ENCODE results near the gene TTC9. TPM values are rescaled to one million over a fixed set of nuclear protein-coding genes. Genes with fewer than 3 reads are reported as not detected.

Gene TTC9
- total RNA-seq, 1 donor from 2014 or later = 1.2 TPM

- no peak overlapping the region for H3K4me3 Mint-ChIP-seq (ENCODE audit: unreplicated experiment)
- H3K27ac Mint-ChIP-seq (ENCODE audit: unreplicated experiment) = no peak overlapping the region
- no peaks in the 10 kb centered on the region for H3K9me3 Mint-ChIP-seq (ENCODE audit: unreplicated experiment)
- TF ChIP-seq, protein P1, sequence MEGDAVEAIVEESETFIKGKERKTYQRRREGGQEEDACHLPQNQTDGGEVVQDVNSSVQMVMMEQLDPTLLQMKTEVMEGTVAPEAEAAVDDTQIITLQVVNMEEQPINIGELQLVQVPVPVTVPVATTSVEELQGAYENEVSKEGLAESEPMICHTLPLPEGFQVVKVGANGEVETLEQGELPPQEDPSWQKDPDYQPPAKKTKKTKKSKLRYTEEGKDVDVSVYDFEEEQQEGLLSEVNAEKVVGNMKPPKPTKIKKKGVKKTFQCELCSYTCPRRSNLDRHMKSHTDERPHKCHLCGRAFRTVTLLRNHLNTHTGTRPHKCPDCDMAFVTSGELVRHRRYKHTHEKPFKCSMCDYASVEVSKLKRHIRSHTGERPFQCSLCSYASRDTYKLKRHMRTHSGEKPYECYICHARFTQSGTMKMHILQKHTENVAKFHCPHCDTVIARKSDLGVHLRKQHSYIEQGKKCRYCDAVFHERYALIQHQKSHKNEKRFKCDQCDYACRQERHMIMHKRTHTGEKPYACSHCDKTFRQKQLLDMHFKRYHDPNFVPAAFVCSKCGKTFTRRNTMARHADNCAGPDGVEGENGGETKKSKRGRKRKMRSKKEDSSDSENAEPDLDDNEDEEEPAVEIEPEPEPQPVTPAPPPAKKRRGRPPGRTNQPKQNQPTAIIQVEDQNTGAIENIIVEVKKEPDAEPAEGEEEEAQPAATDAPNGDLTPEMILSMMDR (IDR thresholded peaks at IDR 0.05) = no peak
- H3K27me3 Mint-ChIP-seq (ENCODE audit: unreplicated experiment) = peaks cover 19% of the 10 kb centered on the region
- peaks cover 6% of the 10 kb centered on the region for H3K4me1 Mint-ChIP-seq (ENCODE audit: unreplicated experiment)
- no peaks in the 10 kb centered on the region for H3K36me3 Mint-ChIP-seq (ENCODE audit: unreplicated experiment)
- no peak for DNase-seq (ENCODE audit: extremely low spot score, unreplicated experiment)
Observed at GRCh38 chr14:70713096-70713495, 71.4 kb downstream of the TTC9 start.

DNA sequence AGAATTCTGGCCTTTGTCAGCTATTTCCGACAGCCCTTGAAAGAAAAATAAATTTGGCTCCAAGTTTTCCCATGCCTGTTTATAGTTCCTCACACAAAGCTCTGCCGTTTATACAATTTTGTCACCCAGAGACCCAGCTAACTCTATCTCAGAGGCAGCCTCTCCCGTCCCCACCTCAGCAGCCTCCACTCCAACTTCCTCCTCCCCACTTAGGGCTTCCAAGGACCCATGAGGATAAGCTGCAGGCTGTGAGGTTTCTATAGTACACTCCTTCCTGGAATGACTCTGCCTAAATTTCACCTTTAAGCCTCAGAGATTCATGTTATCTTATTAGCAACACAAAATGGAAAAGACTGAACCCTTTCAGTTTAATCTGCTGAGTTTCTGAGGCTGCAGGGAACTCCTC, 71.8 kb downstream of the TTC9 start:
- TF ChIP-seq, protein P1 (IDR thresholded peaks at IDR 0.05) = no peak
- no peaks in the 10 kb centered on the region for H3K36me3 Mint-ChIP-seq (ENCODE audit: unreplicated experiment)
- H3K9me3 Mint-ChIP-seq (ENCODE audit: unreplicated experiment) = no peaks in the 10 kb centered on the region
- peaks cover 6% of the 10 kb centered on the region for H3K4me1 Mint-ChIP-seq (ENCODE audit: unreplicated experiment)
- no peak overlapping the region for H3K4me3 Mint-ChIP-seq (ENCODE audit: unreplicated experiment)
- no peak overlapping the region for H3K27ac Mint-ChIP-seq (ENCODE audit: unreplicated experiment)
- no peak for DNase-seq (ENCODE audit: extremely low spot score, unreplicated experiment)
- peaks cover 17% of the 10 kb centered on the region for H3K27me3 Mint-ChIP-seq (ENCODE audit: unreplicated experiment)

- H3K4me1 Mint-ChIP-seq (ENCODE audit: unreplicated experiment) = peaks cover 6% of the 10 kb centered on the region
- H3K9me3 Mint-ChIP-seq (ENCODE audit: unreplicated experiment) = no peaks in the 10 kb centered on the region
- no peak overlapping the region for H3K27ac Mint-ChIP-seq (ENCODE audit: unreplicated experiment)
Observed at GRCh38 chr14:70714055-70714550, 72.4 kb downstream of the TTC9 start.

GRCh38 chr14:70716483-70716882, 74.8 kb downstream of the TTC9 start:
- H3K4me1 Mint-ChIP-seq (ENCODE audit: unreplicated experiment) = peaks cover 6% of the 10 kb centered on the region
- no peak overlapping the region for H3K27ac Mint-ChIP-seq (ENCODE audit: unreplicated experiment)
- H3K4me3 Mint-ChIP-seq (ENCODE audit: unreplicated experiment) = no peak overlapping the region
- TF ChIP-seq, protein P1 (IDR thresholded peaks at IDR 0.05) = no peak
- peaks cover 17% of the 10 kb centered on the region for H3K27me3 Mint-ChIP-seq (ENCODE audit: unreplicated experiment)
- H3K9me3 Mint-ChIP-seq (ENCODE audit: unreplicated experiment) = no peaks in the 10 kb centered on the region
- H3K36me3 Mint-ChIP-seq (ENCODE audit: unreplicated experiment) = no peaks in the 10 kb centered on the region
- DNase-seq (ENCODE audit: extremely low spot score, unreplicated experiment) = no peak

More at GRCh38 chr14:70714055-70714550, 72.4 kb downstream of the TTC9 start:
- no peak for DNase-seq (ENCODE audit: extremely low spot score, unreplicated experiment)
- no peaks in the 10 kb centered on the region for H3K36me3 Mint-ChIP-seq (ENCODE audit: unreplicated experiment)
- no peak overlapping the region for H3K4me3 Mint-ChIP-seq (ENCODE audit: unreplicated experiment)
- TF ChIP-seq, protein P1 (IDR thresholded peaks at IDR 0.05) = peak; percentile 75
- H3K27me3 Mint-ChIP-seq (ENCODE audit: unreplicated experiment) = peaks cover 17% of the 10 kb centered on the region

GRCh38 chr14:70716958-70717357, 75.2 kb downstream of the TTC9 start:
- Mint-ChIP-seq H3K27ac (ENCODE audit: unreplicated experiment) (no peak overlapping the region), H3K4me3 (ENCODE audit: unreplicated experiment) (no peak overlapping the region), H3K9me3 (ENCODE audit: unreplicated experiment) (no peaks in the 10 kb centered on the region), H3K4me1 (ENCODE audit: unreplicated experiment) (peaks cover 6% of the 10 kb centered on the region), H3K36me3 (ENCODE audit: unreplicated experiment) (no peaks in the 10 kb centered on the region), H3K27me3 (ENCODE audit: unreplicated experiment) (peaks cover 17% of the 10 kb centered on the region)
- TF ChIP-seq, protein P1 (IDR thresholded peaks at IDR 0.05) = no peak
- DNase-seq (ENCODE audit: extremely low spot score, unreplicated experiment) = no peak
